Stimulated activated CD4-positive, alpha-beta T cell treated with anti-CD3 and anti-CD28 coated beads, Interleukin-1b, Interleukin-23, amount 100 ng/mL, for 48 hours (primary cell): Measurements from ENCODE around the gene CABCOCO1.
"Not testable (repeated sequence)": the region's sequence is repeated elsewhere in the genome, so short reads cannot be mapped to it uniquely, and the experiment has no call there.

Source experiments
- DNase-seq: peaks from one replicate; pipeline ENCODE4 v3.0.0-alpha.2; 2020

Gene CABCOCO1

DNA sequence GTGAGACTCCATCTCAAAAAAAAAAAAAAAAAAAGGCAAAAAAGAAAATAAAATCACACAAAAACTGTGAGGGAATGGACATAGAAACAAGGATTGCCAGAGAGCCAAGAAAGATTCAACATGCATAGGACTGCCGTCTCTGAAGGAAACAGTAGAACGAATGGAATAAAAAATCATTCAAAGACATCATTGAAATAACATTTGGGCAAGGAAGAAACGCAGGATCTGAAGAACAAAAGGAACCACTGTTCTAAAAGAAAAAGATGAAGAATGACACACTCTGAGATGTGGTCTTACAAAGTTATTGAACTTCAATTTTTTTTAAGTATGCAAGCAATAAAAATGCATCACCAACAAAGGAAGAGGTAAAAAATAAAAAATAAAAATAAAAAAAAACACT lies 57.2 kb downstream of the CABCOCO1 start:
- DNase-seq = no peak

DNA sequence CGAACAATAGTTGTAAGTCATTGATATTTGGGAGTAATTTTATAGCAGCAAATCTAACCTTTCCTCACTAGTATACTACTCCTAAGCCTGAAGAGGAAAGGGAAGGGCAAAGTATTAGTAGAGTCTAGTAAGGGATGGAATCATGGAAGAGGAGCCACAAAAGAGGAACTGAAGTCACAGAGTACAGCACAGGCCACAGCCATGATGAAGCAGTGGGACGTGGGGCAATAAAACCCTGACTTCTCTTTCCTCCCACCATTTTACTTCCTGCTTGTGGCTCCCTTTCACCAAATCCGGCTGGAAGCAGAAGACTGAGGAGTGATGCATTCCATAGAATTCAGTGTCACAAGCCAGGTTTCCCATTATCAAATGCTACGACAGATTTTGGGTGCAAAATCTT lies 58.7 kb downstream of the CABCOCO1 start:
- no peak for DNase-seq

DNA sequence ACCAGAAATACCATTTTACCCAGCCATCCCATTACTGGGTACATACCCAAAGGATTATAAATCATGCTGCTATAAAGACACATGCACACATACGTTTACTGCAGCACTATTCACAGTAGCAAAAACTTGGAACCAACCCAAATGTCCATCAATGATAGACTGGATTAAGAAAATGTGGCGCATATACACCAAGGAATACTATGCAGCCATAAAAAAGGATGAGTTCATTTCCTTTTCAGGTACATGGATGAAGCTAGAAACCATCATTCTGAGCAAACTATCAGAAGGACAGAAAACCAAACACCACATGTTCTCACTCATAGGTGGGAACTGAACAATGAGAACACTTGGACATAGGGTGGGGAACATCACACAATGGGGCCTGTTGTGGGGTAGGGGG lies 62.5 kb downstream of the CABCOCO1 start:
- not testable (repeated sequence) for DNase-seq

DNA sequence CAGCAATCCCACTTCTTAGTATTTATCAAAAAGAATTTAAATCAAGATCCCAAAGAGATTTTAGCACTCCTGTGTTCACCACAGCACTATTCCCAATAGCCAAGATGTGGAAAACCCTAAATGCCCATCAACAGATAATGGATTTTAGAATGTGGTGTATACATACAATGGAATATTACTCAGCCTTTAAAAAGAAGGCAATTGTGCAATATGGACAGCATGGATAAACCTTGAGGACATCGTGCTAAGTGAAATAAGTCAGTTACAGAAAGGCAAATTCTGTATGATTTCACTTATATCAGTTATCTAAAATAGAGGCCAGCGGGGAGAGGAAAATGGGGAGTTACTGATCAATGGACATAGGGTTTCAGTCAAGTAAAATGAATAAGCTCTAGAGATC lies 66.9 kb downstream of the CABCOCO1 start:
- no peak for DNase-seq

DNA sequence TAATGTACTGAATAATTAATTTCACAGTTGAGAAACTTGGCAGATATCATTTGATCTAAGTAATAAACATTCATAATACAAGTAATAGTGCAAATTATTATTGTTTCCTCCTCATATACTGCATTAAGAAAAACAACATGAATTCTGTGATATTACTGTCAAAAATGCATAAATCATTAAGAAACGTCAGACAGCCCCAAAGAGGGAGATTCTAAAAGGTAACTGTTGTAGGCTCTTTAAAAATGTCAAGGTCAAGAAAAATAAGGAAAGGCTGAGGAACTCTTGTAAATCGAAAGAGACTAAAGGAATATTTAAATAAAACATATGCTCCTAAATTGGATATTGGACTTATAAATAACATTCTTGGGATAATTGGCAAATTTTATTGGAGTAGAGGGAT lies 67.9 kb downstream of the CABCOCO1 start:
- DNase-seq = no peak

DNA sequence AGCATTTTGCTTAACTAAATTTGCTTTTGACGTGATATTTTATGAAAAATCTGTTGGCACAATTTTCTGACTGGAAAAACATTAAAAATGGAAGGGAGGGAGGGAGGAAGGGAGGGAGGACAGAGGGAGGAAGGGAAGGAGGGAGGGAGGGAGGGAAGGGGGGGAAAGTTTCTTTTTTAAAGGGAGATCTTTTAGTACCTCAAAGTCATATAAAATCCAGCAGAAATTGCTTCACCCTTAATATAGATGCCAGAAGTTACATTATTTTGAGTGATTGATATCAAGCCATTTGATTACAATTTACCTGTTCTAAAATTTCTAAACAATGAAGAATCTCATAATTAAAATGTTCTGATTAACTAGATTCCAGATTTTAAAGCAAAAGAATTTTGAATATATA lies 68.9 kb downstream of the CABCOCO1 start:
- DNase-seq = no peak

DNA sequence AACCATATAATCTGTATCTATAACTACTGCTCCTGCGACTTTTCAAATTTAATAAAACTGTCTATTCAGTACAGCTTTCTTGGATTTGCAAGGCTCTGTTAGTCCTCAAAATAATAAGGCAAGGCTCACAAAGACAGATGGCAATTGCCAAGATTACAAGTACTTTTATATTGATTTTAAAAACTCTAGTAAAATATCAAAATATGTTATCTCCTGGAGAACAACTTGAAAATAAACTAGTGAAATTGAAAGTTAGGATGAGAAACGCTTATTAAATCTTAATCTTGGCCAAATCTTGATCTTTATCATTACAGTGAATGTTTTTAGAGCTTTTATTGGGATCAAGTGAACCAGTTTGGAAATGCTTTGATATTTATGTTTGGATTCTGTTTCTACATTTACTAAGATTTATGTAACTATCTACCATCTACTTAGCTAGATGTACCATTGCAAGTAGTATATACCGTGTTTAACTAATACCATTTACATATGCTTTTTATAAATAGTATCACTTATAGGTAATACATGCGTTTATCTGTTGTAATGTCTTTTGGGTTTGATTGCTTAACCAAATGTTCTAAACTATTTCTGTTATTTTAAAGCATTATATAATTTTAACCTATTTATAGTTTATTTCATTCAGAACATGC lies 70.0 kb downstream of the CABCOCO1 start:
- no peak for DNase-seq

DNA sequence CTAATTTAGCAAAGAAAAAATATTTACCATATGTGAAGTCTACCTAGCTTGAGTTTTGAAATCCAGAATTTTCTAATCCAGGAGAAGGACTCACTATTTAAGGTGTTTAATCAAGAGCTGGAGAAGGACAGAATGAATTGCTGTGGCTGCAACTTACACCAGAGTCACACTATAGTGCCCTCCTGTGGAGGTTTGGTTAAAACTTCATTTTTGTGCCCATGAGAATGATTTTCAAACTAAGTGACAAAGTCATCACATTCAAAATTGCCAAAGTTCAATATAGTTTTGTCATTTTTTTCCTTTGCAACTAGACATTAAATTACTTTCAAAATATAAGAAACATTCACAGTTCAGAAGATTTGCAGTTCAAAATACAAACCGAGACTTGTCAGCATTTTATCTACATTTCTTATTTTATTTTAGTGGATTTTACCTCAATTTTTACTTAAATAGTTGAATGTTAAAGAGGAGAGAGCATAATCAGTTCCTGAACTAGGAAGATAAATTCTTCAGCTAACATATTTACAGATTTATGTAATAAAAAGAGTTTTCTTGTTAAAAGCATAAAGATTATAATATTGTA lies 70.7 kb downstream of the CABCOCO1 start:
- DNase-seq = peak; percentile 3

DNA sequence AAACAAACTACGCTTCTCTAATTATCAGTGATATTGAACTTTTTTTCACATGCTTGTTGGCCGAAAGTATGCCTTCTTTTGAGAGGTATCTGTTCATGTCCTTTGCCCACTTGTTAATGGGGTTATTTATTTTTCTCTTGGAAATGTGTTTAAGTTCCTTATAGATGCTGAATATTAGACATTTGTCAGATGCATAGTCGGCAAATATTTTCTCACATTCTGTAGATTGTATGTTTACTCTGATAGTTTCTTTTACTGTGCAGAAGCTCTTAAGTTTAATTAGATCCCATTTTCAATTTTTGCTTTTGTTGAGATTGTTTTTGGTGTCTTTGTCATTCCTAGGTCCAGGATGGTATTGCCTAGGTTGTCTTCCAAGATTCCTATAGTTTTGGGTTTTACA lies 73.2 kb downstream of the CABCOCO1 start:
- no peak for DNase-seq

DNA sequence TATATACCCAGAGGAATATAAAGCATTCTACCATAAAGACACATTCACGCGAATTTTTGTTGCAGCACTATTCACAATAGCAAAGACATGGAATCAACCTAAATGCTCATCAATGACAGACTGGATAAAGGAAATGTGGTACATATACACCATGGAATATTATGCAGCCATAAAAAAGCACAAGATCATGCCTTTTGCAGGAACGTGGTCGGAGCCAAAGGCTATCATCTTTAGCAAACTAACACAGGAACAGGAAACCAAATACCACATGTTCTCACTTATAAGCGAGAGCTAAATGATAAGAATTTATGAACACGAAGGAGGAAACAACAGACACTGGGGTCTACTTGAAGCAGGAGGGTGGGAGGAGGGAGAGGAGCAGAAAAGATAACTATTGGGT lies 74.7 kb downstream of the CABCOCO1 start:
- DNase-seq = not testable (repeated sequence)

DNA sequence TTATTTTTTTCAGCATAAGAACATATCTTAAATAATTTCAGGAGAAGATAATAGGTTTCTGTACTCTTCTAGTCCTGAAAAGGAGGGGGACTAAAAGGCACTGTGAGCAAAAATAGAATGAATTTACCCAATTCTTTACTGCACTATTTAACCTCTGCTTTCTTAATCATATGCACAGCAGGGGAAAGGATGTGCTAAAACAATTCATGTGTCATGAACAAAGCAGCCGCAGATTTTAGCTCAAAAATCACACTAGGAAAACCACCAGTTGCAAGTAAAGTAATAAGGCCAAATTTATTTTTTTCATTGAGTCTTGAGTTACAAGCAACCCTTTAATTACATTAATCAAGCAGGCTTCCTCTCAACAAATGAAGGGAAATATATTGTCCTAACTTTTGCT lies 80.1 kb downstream of the CABCOCO1 start:
- DNase-seq = no peak

DNA sequence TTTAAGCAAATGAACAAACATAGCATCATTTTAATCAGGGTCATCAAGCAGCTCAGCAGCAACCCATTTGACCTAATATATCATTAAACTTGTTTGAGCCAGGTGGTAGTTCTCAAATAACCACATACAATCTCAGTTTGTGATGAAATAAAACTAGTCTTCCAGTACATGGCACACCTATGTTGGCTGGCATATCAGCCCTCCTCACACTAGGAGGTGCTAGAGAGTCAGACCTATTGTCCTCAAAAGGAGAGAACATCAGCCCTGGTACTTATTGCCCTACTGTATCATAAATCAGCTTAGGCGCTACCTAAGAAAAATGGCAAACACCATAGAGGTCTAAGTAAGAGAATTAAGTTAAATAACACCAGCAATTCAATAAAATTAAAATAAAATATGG lies 81.7 kb downstream of the CABCOCO1 start:
- DNase-seq = peak; percentile 7

DNA sequence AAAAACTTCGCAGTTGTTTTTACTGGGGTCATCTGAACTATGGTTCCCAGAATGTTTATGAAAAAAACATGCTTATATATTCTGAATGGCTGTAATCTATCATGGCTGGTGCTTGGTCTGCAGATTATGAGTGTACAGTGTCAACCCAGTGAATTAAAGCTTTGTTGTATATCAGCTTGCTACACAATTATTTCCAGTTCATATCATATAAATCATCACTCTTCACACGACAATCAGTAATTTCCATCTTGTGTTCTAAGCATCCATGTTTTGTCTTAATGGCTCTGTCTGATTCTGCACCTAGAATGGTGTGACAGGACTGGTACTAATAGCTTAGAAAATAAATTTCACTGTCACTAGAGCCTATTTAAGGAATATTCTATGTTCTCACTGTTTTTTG lies 83.6 kb downstream of the CABCOCO1 start:
- no peak for DNase-seq

DNA sequence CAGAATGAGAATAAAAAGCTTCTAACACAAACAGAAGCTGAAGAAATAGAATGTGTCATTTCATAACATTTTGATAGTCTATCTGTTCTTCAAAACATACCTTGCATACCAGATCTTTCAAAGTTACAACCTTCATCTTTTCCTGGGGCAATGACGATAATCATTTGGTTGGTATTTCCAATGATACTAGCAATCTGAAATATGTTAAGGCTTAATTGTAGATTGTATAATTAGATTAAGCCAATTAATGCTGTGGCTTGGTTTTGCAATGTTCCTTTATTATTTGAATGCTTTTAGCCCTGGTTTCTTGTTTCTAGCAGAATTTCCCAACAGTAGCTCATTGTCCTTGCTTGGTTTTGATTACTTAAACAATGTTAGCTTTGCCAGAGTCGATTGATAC lies 84.6 kb downstream of the CABCOCO1 start:
- DNase-seq = no peak

DNA sequence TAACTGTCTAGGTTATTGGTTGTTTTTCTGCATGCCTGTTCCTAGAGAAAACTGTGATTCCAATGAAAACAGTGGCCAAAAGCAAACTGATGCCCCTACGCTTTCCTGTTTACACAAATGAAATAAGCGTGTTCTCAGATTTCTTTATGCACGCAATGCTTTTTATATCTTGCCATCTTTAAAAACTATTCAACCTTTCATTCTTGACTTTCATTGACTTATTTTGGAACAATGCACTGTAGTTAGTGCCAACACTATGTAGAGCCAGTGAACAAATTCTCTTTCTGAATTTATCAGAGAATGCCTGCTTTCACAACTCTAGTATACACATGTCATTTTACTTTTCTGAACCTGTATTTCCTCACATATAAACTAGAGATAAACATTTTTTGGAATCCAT lies 86.6 kb downstream of the CABCOCO1 start:
- DNase-seq = no peak

DNA sequence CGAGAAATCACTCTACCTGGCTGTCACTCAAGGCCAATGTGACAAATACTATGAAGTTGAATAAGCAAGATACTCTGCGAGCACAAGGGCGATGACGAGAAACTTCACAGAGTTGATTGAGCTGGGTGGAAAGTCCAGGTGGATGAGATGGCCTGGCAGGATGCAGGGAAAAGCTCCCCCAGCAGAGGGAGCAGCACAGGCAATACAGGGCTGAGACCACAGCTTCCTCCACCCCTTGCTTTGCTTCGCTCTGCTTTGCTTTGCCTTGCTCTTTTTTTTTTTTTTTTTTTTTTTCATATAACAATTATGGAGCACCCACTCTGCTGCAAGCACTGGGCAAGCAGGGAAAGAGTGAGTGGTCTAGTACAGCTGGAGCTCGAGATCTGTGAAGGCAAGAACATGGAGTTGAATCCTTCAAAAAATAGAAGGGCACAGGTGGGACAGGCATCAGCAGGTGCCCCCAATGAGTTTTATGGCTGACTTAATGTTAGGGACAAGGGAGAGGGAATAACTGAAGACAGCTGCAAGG lies 88.3 kb downstream of the CABCOCO1 start:
- DNase-seq = peak; percentile 77

DNA sequence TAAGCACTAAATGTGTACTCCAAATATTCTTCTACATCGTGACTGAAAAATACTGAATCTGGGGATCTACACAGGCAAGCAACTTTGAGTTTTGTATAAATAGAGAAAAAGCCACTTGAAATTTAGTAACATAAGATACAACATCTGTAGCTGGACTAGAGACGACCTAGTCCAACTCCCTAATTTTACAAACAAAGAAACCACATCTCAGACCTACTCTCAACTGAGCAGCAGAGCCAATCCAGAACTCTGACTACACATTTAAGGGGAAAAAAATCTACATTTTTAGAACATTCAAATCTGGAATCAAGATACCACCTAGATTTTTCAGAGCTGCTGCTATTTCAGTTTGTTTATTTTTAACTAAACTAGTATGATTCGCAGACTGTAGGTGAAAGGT lies 88.9 kb downstream of the CABCOCO1 start:
- DNase-seq = no peak

DNA sequence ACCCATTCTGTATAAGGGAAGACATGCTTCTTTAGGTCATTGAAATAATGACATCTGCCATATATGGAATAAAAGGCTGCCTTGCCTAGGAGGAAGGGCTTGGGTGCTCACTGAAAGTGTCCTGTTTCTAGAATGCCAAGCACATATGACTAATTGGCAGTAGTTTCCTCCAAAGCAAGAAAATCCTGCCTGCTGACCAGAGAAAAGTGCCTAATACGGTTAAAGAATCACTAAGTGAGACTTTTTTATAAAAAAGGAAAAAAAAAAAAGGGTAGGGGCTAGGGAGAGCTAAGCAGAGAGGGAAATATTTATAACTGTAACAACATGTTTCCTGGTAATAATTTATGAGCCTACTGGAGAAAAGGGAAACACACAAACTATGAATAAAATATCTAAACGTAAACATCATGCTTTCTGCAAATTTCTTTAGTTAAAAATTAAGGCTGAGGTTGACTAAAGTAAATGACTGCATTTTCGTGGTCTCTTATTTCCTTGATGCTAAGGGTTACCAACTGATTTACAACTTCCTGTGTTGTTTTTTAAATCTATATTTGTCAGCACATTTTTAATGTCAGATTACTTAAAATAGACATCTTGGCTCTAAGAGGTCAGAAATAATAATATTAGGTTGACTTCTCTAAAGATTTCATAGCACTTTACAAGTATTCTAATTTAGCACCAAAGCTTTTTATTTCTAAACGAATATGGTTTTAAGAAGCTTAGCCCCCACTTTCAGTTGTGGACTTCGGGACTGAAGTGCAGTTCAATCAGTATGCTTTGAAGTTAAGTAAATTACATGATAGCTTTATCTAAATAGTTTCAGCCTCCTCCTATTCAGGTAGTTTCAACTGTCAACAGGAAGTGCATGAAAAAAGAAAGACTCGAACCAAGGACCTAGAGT lies 89.6 kb downstream of the CABCOCO1 start:
- no peak for DNase-seq

DNA sequence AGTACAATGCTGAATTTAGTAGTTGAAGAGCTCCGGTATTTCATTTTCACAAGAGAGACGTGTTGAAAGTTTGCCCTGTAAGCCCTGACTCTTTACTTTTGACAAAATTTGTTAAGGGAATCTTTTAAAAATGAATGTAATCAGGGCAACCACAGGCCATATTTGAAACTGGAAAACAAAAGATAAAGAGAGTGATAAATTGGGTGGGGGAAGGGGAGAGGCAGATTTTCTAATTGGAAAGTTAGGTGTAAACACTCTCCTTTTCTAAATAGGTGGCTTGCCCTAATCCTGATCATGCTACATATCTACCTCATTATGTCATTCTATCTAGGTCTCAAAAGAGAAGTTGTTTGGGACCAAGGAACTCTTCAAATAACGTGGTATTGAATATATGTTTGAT lies 90.7 kb downstream of the CABCOCO1 start:
- DNase-seq = no peak

DNA sequence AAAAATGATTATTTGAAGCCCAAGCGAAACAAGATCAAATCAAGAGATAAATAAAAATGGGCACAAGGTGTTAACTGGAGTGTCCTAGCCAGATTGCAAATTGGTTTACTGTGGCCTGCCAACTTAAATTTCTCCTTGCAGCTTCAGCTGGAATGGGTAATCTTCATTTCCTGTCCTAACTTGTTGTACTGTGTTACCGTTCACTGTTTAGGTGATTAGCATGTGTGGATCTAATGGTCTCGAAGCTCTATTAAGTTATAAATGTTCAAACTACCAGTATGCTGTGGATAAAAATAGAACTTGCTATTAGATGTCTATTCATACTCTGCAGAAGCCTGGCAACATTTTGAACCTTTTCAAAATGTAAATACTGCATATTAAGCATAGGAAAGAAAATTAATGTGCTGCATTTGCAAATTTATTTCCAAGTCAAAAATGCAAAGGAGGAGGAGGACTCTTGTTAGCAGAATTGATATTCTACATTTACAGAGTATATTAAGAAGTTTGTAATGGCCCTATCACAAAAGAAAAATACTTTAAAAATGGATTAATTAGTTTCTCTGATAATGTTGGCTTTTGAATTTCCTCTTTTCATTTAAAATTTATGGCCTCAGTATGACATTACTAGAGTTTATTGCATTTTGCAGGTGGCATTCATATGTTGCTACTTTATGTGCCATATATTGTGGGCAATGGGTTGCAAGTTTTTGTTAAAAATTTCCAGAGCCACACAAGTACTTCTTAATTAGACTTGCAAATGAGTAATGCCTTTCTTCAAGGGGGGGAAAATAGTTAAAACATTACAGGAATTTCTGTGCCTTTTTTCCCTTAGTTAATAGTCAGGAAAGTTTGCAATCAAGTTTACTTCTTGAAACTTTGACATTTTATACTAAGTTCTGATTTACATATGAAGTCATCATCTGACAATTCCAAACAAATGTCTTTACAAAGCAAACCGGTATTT lies 92.1 kb downstream of the CABCOCO1 start:
- DNase-seq = no peak

DNA sequence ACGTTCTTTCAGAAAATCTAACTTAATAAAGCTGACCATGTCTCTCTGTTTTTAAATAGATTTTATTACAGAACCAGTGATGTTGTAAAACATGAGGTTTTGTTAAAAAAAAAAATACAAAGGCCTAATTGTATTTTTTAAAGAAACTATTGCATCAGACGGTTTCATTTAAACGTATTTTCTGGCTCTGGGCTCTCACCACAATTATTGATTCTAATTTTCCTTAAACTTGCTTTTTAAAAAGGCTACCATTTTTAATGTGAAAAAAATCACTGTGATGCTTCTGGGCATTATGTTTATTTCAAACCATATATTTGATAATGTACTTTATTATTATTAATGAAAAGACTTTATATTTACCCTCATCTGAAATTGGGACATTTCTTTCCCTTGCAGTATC lies 94.3 kb downstream of the CABCOCO1 start:
- no peak for DNase-seq

DNA sequence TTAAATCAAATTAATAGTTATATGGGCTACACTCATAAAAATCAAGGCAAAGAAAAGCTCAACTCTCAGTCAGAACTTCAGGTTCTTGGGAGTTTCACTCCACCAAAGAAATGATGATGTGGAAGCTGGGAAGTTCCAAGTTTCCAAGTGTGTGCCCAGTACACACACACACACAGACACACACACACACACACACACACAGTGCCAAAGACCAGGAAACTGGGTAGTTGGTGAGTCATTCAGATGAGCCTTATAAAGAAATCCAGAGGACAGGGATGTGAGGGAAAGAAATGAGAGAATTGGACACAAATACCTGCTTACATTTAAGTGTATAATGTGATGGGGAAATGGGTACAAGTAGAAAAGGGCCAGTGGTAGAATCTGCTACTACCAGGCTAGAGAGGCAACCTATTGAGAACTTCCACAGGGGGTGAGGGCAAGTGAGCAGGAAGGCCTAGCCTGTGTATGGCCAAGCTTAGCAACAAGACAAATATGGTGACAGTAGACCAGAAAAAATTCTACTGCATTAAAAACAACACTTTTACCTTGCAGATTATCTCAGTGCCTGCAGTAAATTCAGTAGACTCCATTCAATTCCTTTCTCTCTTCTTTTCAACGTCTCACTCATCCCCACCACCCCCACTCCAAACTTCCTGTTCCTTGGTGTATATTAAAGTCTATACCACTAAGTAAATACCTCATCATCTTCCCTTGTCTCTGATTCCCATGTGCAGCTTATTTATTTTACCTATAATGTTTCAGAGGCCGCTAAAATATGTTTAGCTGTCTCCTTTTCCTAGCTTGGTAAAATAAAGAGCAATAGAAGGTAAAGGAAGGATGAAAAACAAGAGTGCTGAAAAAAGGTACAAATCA lies 95.0 kb downstream of the CABCOCO1 start:
- DNase-seq = no peak
